Heart left ventricle (tissue), 16 donors: ENCODE data around the gene NAT8L. TPM values are rescaled to one million over a fixed set of nuclear protein-coding genes. Genes with fewer than 3 reads are reported as not detected.

ENCODE experiments used
- ATAC-seq, 4 donors: fragments of 200-7000 bp; cut with Tn5 transposase; one replicate each; pipeline ENCODE4 v1.9.1; 2020 to 2022; ENCODE audit warnings: moderate library complexity in 4 of 4, mild to moderate bottlenecking in 3 of 4, moderate number of reproducible peaks in 1 of 4
- DNase-seq, 5 donors: peaks; one replicate each; pipeline ENCODE4 v3.0.0-alpha.2; 2020
- H3K27ac ChIP-seq, 12 donors: fragments of 200-600 bp; sonication (generic) in 4 of 12; one replicate each; pipeline versions ENCODE4 v1.5.0 to v1.8.0; 2016 to 2022; ENCODE audit warnings: mild to moderate bottlenecking in 2 of 12
- H3K27me3 ChIP-seq, 9 donors: fragments of 200-600 bp; sonication (generic) in 2 of 9; one replicate each; pipeline versions ENCODE4 v1.5.1 to v1.8.0; 2016 to 2022; ENCODE audit warnings: mild to moderate bottlenecking in 3 of 9
- H3K36me3 ChIP-seq, 9 donors: fragments of 200-600 bp; sonication (generic) in 2 of 9; one replicate each; pipeline versions ENCODE4 v1.5.0 to v1.8.0; 2018 to 2022; ENCODE audit warnings: mild to moderate bottlenecking in 2 of 9
- H3K4me1 ChIP-seq, 12 donors: fragments of 200-600 bp; sonication (generic) in 4 of 12; one replicate each; pipeline versions ENCODE4 v1.5.0 to v1.8.0; 2016 to 2022; ENCODE audit warnings: mild to moderate bottlenecking in 3 of 12
- H3K4me3 ChIP-seq, 12 donors: fragments of 200-600 bp; sonication (generic) in 4 of 12; one replicate each; pipeline versions ENCODE4 v1.5.0 to v1.8.0; 2017 to 2022; ENCODE audit warnings: mild to moderate bottlenecking in 9 of 12, moderate library complexity in 4 of 12
- H3K9me3 ChIP-seq, 12 donors: fragments of 200-600 bp; sonication (generic) in 4 of 12; one replicate each; pipeline versions ENCODE4 v1.5.0 to v1.8.0; 2016 to 2022; ENCODE audit warnings: mild to moderate bottlenecking in 1 of 12
- CTCF ChIP-seq, 12 donors: fragments of 200-600 bp; sonication (generic) in 4 of 12; IDR thresholded peaks; one replicate each; pipeline versions ENCODE4 v1.5.0 to v1.8.0; 2018 to 2022; ENCODE audit warnings: antibody characterized with exemption in 12 of 12, mild to moderate bottlenecking in 5 of 12
- POLR2A ChIP-seq, 2 donors: fragments of 450-650 bp; IDR thresholded peaks; one replicate each; pipeline ENCODE4 v1.6.1; 2017; ENCODE audit warnings: antibody characterized with exemption in 2 of 2, mild to moderate bottlenecking in 2 of 2, moderate library complexity in 2 of 2
- WGBS, 4 donors: extraction: QIAGEN DNeasy Blood & Tissue Kit in 2 of 4; methylation state at CpG; one replicate each; pipeline versions ENCODE4 v1.1.5 to v1.1.7; 2013 to 2018; 5-methylcytosine and 5-hydroxymethylcytosine counted together
- intact Hi-C, 10 donors: fragments of 100-400 bp; cut with DNase I; formaldehyde crosslinking; loops; one replicate each; pipeline versions ENCODE4 v1.11.1 to v1.14.2; 2022
- polyA plus RNA-seq, 2 donors: library from polyadenylated mRNA; stranded (reverse); fragments of 200-250 nt; gene quantifications; one replicate each; pipeline ENCODE4 v1.2.3, GENCODE V29; 2013
- total RNA-seq, 9 donors: library from RNA; depleted of rRNA in 2 of 9; stranded (reverse); fragments of >200 nt in 2 of 9; fragmentation: NEBNext Ultra II Directional in 3 of 9; extraction: Animal tissue kit (Norgen Biotek cat#: 25700) in 3 of 9; gene quantifications; one replicate each; pipeline versions ENCODE4 v1.1.0 to v1.2.4, GENCODE V29; 2016 to 2023
- donor health status: ischemic (EF 13 %, LVEDD 7.1; RV severe dilation, severe dysfunction).
- donor health status: healthy with polysubstance abuse.
- donor health status: DM: no; HTN: yes; CAD: no.
- donor health status: DM: no; HTN: no; CAD: no.
- donor health status: ischemic (EF 25% LVEDD 6.9; RV normal size, moderate dysfunction).
- donor health status: ischemic (EF 25% LVEDD 5.7; RV mildly dilated, moderate dysfunction).
- donor health status: healthy.
- donor health status: DM: yes; HTN: yes; CAD: no.
- donor health status: ischemic (EF 35%, LVEDD 5.7; RV mildly dilated, moderate dysfunction).
- donor health status: nonischemic (EF 11% LVEDD 7.7; RV severe dilation, severe dysfunction).
- donor health status: DM: yes; HTN: yes; CAD: no.
- donor health status: PGD.
- donor health status: ischemic (EF 29% LVEDD 5.4; RV normal size, mild dysfunction).
- donor health status: nonischemic (EF 23%, LVEDD 6.1; RV moderate dilation, normal function).

NAT8L gene
- total and polyA plus RNA-seq, 11 donors = 0.19 to 3.1 (median 0.32) TPM

GRCh38 chr4:2046031-2046961 is 12.8 kb upstream of the NAT8L start:
- 62 to 71% (median 68%) methylated on average over 14 to 28 of the region's 28 CpGs for WGBS, 4 donors
- peaks cover 19 to 60% (median 33%) of the 10 kb centered on the region in 9 donors for H3K27me3 ChIP-seq
- ATAC-seq = no peak
- DNase-seq = no peak
- TF ChIP-seq CTCF (IDR thresholded peaks at IDR 0.05) = no peak
- peaks cover 0 to 5% (median 0%) of the 10 kb centered on the region in 12 donors for H3K9me3 ChIP-seq
- intact Hi-C loops = no loop called here
- H3K36me3 ChIP-seq = no peaks in the 10 kb centered on the region
- peaks cover 0 to 17% (median 7%) of the 10 kb centered on the region in 12 donors for H3K4me1 ChIP-seq
- no peak overlapping the region for H3K27ac ChIP-seq
- H3K4me3 ChIP-seq = no peak overlapping the region

GRCh38 chr4:2047031-2047660 is 12.0 kb upstream of the NAT8L start:
- TF ChIP-seq POLR2A (IDR thresholded peaks at IDR 0.05) (no peak), CTCF (IDR thresholded peaks at IDR 0.05) (no peak)
- no peak overlapping the region for H3K4me3 ChIP-seq
- ATAC-seq = no peak
- peak in 1 of 5 donors; percentile 17 for DNase-seq
- no peaks in the 10 kb centered on the region for H3K36me3 ChIP-seq
- H3K9me3 ChIP-seq = peaks cover 0 to 5% (median 0%) of the 10 kb centered on the region in 12 donors
- H3K27ac ChIP-seq = no peak overlapping the region
- peaks cover 16 to 60% (median 28%) of the 10 kb centered on the region in 9 donors for H3K27me3 ChIP-seq
- H3K4me1 ChIP-seq = peaks cover 0 to 9% (median 2%) of the 10 kb centered on the region in 12 donors
- 40 to 63% (median 41%) methylated on average over 14 to 57 of the region's 57 CpGs for WGBS, 4 donors
- intact Hi-C loops = no loop called here

- H3K4me1 ChIP-seq = peaks cover 0 to under 1% (median 0%) of the 10 kb centered on the region in 12 donors
- TF ChIP-seq POLR2A (IDR thresholded peaks at IDR 0.05) = no peak
- TF ChIP-seq CTCF (IDR thresholded peaks at IDR 0.05) = no peak
- H3K9me3 ChIP-seq = peaks cover 0 to 5% (median 0%) of the 10 kb centered on the region in 12 donors
- H3K27ac ChIP-seq = no peak overlapping the region
- WGBS, 4 donors = 86 to 88% (median 87%) methylated on average over 21 to 25 of the region's 25 CpGs
- H3K4me3 ChIP-seq = no peak overlapping the region
- peaks cover 7 to 59% (median 20%) of the 10 kb centered on the region in 9 donors for H3K27me3 ChIP-seq
- intact Hi-C loops = no loop called here
- ATAC-seq (no peak), DNase-seq (no peak)
- no peaks in the 10 kb centered on the region for H3K36me3 ChIP-seq
Observed at GRCh38 chr4:2047781-2048581, 11.1 kb upstream of the NAT8L start.
